ENCODE data around the gene LRRK2.

DNA sequence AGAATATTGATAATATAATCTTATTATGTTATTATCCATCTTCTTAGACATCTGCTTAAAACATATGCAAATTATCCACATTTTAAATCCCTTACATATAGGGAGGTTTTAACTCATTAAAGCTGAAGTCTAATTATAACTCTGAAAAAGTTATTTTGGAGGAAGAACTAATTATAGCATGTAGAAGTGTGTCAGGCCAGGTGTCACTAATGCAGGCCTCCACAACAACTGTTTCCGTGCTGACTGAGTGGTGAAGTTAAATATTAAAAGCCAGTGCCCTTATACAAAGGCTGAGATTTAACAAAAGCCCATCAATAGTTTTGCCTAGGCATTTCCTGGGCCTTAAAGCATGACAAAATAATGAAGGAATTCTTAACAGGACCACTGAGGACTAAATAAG, 157.4 kb downstream of the LRRK2 start:
- no peak for TF ChIP-seq SUZ12 (IDR thresholded peaks at IDR 0.05; ENCODE audit: extremely low read depth, insufficient read depth, insufficient read length)
- TF ChIP-seq ZNF274 (IDR thresholded peaks at IDR 0.05; ENCODE audit: low read depth, low read length), result no peak

Measured in NT2/D1 (cell line).